HG02885 (cell line): ENCODE results near the gene FDXR.
"Not testable (repeated sequence)": the region's sequence is repeated elsewhere in the genome, so short reads cannot be mapped to it uniquely, and the experiment has no call there.

ENCODE experiments used
- ATAC-seq: cut with Tn5 transposase; IDR thresholded peaks from one replicate; pipeline ENCODE4 v1.9.1; 2021; ENCODE audit warnings: mild to moderate bottlenecking; ENCODE audit not compliant: unreplicated experiment, poor library complexity

Gene FDXR

GRCh38 chr17:74872313-74873036 lies at the start of gene FDXR:
TSS of gene FDXR (minus strand) at chr17:74872994. CDS start at chr17:74872944, 50 bp downstream.
- no peak for ATAC-seq

DNA sequence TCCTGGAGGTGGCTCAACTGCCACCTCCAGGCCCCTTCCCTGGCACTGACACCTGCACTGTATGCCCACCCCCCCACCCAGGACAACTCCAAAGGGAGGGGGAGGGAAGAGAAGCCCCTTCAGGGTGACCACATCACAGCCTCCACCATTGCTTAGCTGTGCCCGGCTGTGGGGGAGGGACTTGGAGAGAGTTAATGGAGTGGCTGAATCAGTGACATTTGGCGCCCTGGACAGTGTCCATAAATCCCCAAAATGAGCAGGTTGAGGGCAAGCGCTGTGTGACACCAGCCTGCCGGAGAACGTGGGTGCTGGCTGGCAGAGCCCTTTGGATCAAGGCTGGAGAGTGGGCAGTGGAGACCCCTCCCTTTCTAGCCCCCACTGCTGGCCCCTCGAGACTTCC lies 49.4 kb upstream of the FDXR start:
- ATAC-seq, result no peak

GRCh38 chr17:74921769-74922168 lies 49.0 kb upstream of the FDXR start:
- ATAC-seq, result no peak

DNA sequence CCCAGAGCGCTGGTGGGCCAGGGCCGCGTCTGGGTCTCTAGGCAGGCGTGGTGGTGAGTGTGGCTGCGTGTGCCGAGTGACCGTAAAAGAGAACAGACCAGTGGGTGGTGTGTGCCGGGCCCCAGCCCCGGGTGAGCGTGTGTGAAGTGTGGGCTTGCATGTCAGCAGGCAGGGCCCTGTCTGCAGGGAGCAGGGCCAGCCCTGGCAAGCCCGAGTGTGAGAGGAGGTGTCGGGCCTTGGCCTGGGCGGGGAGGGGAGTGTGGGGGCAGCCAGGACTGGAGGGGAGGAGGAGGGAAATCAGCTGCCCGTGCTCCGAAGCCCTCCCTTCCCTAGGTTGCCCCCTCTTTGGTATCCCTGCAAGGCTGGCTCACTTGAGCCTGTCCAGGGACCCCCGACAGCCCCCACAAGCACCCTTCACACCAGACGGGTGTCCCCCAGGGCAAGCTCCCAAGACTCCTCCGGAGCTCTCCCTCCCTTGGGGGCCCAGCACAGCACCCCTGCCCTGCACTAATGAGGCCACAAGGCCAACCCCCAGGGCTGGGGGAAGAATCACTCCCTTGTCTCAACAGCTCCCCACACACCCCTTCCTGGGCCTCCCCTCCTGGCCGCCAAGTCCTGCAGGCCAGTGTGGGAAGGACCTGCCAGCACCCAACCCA lies 48.4 kb upstream of the FDXR start:
- no peak for ATAC-seq

DNA sequence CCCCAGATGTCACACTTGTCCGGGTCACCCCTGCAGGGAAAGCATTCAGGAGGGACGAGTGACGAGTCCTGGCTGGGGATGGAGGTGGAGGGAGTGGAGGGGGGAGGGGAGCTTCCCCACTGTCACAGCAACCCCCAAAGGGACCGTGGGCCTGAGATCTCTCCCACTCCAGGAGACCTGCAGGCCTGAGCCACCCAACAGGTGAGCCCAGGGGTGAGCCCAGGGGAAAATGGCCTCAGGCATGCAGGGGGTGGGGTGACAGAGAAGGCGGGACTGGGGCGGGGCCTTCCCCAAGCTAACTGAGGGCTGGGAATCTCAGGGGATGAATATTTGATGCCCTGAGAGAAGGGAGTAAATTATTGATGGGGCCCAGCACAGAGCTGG lies 47.8 kb upstream of the FDXR start:
- ATAC-seq, result no peak

GRCh38 chr17:74920306-74920620 lies 47.5 kb upstream of the FDXR start:
- no peak for ATAC-seq

- ATAC-seq, result no peak
These were observed 46.9 kb upstream of the FDXR start for GRCh38 chr17:74919440-74920305.

- no peak for ATAC-seq
These were observed 46.1 kb upstream of the FDXR start for GRCh38 chr17:74918906-74919305.

GRCh38 chr17:74917430-74917829 lies 44.6 kb upstream of the FDXR start:
- ATAC-seq, result no peak

- no peak for ATAC-seq
These were observed 44.0 kb upstream of the FDXR start for GRCh38 chr17:74916851-74917199.

DNA sequence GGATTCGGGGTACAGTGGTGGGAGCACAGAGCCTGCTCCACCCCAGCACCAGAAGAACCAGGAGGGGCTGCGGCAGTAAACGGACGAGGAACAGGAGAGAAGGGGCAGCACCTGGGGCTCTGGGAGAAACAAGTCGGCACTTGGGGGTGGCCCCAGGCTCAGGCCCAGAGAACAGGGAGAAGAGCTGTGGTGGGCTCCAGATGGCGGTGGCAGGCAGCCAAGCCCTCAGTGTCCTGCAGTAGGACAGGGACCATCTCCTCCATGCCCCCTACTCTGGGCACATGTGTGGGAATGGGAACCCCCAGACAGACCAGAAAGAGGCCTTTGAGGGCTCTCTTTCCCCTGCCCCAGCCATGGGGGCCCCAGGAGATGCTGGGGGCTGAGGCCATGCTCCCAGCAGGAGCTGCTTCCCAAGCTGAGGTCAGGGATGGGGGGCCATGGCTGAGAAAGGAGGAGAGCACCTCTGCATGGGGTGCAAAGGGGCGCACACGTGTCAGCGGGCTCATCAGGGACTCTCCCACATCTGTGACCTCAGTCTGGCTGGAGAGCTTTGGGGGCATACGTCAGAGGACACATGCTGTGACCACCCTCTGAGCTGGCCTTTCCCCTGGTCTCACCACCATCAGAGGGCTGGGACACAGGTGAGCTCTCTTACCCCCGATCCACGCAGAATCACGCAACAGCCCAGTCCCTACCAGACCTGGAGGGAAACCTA lies 43.5 kb upstream of the FDXR start:
- ATAC-seq, result no peak

- not testable (repeated sequence) for ATAC-seq
These were observed 38.6 kb upstream of the FDXR start for GRCh38 chr17:74911423-74911822.

GRCh38 chr17:74909097-74909496 lies 36.3 kb upstream of the FDXR start:
- ATAC-seq, result not testable (repeated sequence)

- no peak for ATAC-seq
These were observed 34.2 kb upstream of the FDXR start for GRCh38 chr17:74907012-74907411.

GRCh38 chr17:74906214-74906793 lies 33.5 kb upstream of the FDXR start:
- ATAC-seq, result not testable (repeated sequence)

GRCh38 chr17:74904687-74905409 lies 32.1 kb upstream of the FDXR start:
- no peak for ATAC-seq

DNA sequence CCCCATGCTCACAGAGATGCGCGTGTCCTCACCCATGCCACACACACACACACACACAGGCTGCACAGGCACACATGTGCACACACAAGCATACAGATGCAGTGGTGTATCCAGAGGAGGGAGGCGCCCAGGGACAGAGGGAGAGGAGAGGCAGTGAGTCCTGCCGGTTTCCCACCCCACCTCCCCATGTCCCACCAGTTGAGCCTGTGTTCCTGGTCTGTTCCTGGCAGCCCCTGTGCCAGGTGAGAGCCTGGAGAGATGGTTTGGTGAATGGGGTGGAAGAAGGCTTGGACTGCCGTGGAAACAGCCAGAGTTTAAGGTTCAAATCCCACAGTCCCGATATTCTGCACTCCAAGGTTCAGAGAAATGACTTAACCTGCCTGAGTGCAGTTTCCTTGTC lies 30.9 kb upstream of the FDXR start:
- no peak for ATAC-seq

DNA sequence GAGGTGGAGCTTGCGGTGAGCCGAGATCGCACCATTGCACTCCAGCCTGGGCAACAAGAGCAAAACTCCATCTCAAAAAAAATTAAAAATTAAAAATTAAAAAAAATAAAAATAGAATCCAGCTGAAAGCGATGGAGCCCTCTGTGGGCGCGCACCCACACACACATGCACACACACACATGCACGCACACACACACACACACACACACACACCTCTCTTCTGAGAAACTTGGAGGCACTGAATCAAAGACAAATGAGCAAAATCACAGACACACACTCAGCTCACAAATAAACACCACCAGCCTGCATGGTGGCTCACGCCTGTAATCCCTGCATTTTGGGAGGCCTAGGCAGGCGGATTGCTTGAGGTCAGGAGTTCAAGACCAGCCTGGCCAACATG lies 30.2 kb upstream of the FDXR start:
- ATAC-seq, result no peak

DNA sequence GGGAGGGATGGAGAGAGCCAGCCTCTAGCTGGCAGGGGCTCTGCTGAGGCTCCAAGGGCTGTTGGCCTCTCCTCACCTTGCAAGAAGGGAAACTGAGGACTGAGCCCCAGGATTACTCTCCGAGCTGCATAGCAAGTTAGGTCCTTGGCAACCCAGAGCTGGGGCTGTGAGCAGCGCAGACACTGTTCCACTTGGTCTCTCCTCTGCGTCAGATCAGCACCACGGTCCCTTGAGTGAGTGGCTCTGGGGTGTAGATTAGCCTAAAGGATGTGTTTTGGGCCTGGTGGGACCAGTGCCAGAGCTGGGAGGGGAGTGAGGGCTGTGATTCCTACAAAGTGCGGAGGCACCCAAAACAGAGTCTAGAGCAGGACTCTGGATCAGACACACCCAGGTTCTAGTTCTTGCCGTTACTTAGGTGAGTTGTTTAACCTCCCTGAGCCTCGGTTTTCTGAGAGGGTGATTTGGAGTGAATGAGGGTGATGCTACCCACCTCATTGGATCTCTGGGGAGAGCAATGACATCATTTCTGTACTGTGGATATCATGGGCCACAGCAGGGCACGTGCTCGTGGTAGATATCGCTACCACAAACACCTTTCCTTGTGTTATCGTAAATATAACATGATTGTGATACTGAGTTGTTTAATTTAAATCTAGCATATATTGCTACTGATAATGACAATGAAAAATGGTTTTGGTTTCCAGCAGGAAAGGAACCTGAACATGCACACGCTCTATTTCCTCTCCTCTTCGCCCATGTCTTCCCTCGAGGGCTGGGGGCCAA lies 28.8 kb upstream of the FDXR start:
- ATAC-seq, result no peak
